ENCODE measurements around the gene SPACA6. TPM values are rescaled to one million over a fixed set of nuclear protein-coding genes. Genes with fewer than 3 reads are reported as not detected.
"Not testable (repeated sequence)": the region's sequence is repeated elsewhere in the genome, so short reads cannot be mapped to it uniquely, and the experiment has no call there.

SPACA6 gene
- total RNA-seq, 2 experiments from 2014 or later, result 2.5 to 12.5 TPM

- Histone ChIP-seq H3K9me2 (ENCODE audit: insufficient read depth, low read length) (no peaks in the 10 kb centered on the region), H3K4me2 (ENCODE audit: low read length) (no peak overlapping the region), H3K4me3 (ENCODE audit: low read depth, low read length, poor library complexity, severe bottlenecking) (no peak overlapping the region), H3K9me3 (ENCODE audit: low read length) (no peaks in the 10 kb centered on the region), H2AFZ (ENCODE audit: low read length) (no peak overlapping the region), H3K36me3 (ENCODE audit: insufficient read depth, low read length) (no peaks in the 10 kb centered on the region), H3K79me2 (ENCODE audit: insufficient read depth, low read depth, low read length) (no peaks in the 10 kb centered on the region), H4K20me1 (ENCODE audit: insufficient read depth, low read length) (no peaks in the 10 kb centered on the region), H3K4me1 (ENCODE audit: insufficient read depth, low read length, poor library complexity, severe bottlenecking) (no peaks in the 10 kb centered on the region), H3K27ac (ENCODE audit: low read depth, low read length, poor library complexity, severe bottlenecking) (no peak overlapping the region)
- no peak for DNase-seq (ENCODE audit: low spot score)
- TF ChIP-seq CTCF (conservative IDR thresholded peaks at IDR 0.05; ENCODE audit: low read length) (no peak), EZH2phosphoT487 (IDR thresholded peaks at IDR 0.05; ENCODE audit: borderline replicate concordance, low read depth, low read length) (no peak)
- POLR2A ChIA-PET, result no interaction called here
- CTCF ChIA-PET (ENCODE audit: unreplicated experiment), result no interaction called here
- intact Hi-C loops (cut with micrococcal nuclease; ENCODE audit: unreplicated experiment), result no loop called here
- BruUV-seq (replicated peaks), result no TSS peak
These were observed 24.9 kb upstream of the SPACA6 start for GRCh38 chr19:51668216-51668615.

- POLR2A ChIA-PET, result interaction anchor here (0.7 kb wide), 1 partner anchor 179 kb away, joined by 3 read pairs; no protein-coding TSS in a partner anchor
- BruUV-seq (replicated peaks); H3K79me2 ChIP-seq (ENCODE audit: insufficient read depth, low read depth, low read length); H3K9me3 ChIP-seq (ENCODE audit: low read length); H2AFZ ChIP-seq (ENCODE audit: low read length); H3K4me3 ChIP-seq (ENCODE audit: low read depth, low read length, poor library complexity, severe bottlenecking); H3K27ac ChIP-seq (ENCODE audit: low read depth, low read length, poor library complexity, severe bottlenecking); H3K4me2 ChIP-seq (ENCODE audit: low read length); CTCF ChIA-PET (ENCODE audit: unreplicated experiment); H4K20me1 ChIP-seq (ENCODE audit: insufficient read depth, low read length); H3K9me2 ChIP-seq (ENCODE audit: insufficient read depth, low read length); H3K4me1 ChIP-seq (ENCODE audit: insufficient read depth, low read length, poor library complexity, severe bottlenecking); intact Hi-C loops (cut with micrococcal nuclease; ENCODE audit: unreplicated experiment); H3K36me3 ChIP-seq (ENCODE audit: insufficient read depth, low read length): not testable (repeated sequence)
- peak; percentile 46 for DNase-seq (ENCODE audit: low spot score)
- peak; percentile 80 for TF ChIP-seq CTCF (conservative IDR thresholded peaks at IDR 0.05; ENCODE audit: low read length)
These were observed 17.1 kb upstream of the SPACA6 start for GRCh38 chr19:51675911-51676565.

GRCh38 chr19:51676566-51677083 is 16.5 kb upstream of the SPACA6 start:
- Histone ChIP-seq H3K79me2 (ENCODE audit: insufficient read depth, low read depth, low read length) (no peaks in the 10 kb centered on the region), H3K36me3 (ENCODE audit: insufficient read depth, low read length) (no peaks in the 10 kb centered on the region), H4K20me1 (ENCODE audit: insufficient read depth, low read length) (no peaks in the 10 kb centered on the region), H3K27ac (ENCODE audit: low read depth, low read length, poor library complexity, severe bottlenecking) (no peak overlapping the region), H3K9me2 (ENCODE audit: insufficient read depth, low read length) (no peaks in the 10 kb centered on the region), H3K4me2 (ENCODE audit: low read length) (no peak overlapping the region), H3K4me1 (ENCODE audit: insufficient read depth, low read length, poor library complexity, severe bottlenecking) (no peaks in the 10 kb centered on the region), H2AFZ (ENCODE audit: low read length) (no peak overlapping the region), H3K9me3 (ENCODE audit: low read length) (no peaks in the 10 kb centered on the region), H3K4me3 (ENCODE audit: low read depth, low read length, poor library complexity, severe bottlenecking) (no peak overlapping the region)
- ChIA-PET POLR2A (interaction anchor here (0.6 kb wide), 1 partner anchor 469 kb away, joined by 3 read pairs; no protein-coding TSS in a partner anchor), CTCF (ENCODE audit: unreplicated experiment) (no interaction called here)
- no TSS peak for BruUV-seq (replicated peaks)
- TF ChIP-seq EZH2phosphoT487 (IDR thresholded peaks at IDR 0.05; ENCODE audit: borderline replicate concordance, low read depth, low read length) (no peak), CTCF (conservative IDR thresholded peaks at IDR 0.05; ENCODE audit: low read length) (no peak)
- intact Hi-C loops (cut with micrococcal nuclease; ENCODE audit: unreplicated experiment), result no loop called here
- no peak for DNase-seq (ENCODE audit: low spot score)

Data from OCI-LY7 (cell line).